ENCODE data around the gene ABHD1.

Gene ABHD1

GRCh38 chr2:27147935-27148334, 24.3 kb downstream of the ABHD1 start (continued):
- TF ChIP-seq, protein P1, sequence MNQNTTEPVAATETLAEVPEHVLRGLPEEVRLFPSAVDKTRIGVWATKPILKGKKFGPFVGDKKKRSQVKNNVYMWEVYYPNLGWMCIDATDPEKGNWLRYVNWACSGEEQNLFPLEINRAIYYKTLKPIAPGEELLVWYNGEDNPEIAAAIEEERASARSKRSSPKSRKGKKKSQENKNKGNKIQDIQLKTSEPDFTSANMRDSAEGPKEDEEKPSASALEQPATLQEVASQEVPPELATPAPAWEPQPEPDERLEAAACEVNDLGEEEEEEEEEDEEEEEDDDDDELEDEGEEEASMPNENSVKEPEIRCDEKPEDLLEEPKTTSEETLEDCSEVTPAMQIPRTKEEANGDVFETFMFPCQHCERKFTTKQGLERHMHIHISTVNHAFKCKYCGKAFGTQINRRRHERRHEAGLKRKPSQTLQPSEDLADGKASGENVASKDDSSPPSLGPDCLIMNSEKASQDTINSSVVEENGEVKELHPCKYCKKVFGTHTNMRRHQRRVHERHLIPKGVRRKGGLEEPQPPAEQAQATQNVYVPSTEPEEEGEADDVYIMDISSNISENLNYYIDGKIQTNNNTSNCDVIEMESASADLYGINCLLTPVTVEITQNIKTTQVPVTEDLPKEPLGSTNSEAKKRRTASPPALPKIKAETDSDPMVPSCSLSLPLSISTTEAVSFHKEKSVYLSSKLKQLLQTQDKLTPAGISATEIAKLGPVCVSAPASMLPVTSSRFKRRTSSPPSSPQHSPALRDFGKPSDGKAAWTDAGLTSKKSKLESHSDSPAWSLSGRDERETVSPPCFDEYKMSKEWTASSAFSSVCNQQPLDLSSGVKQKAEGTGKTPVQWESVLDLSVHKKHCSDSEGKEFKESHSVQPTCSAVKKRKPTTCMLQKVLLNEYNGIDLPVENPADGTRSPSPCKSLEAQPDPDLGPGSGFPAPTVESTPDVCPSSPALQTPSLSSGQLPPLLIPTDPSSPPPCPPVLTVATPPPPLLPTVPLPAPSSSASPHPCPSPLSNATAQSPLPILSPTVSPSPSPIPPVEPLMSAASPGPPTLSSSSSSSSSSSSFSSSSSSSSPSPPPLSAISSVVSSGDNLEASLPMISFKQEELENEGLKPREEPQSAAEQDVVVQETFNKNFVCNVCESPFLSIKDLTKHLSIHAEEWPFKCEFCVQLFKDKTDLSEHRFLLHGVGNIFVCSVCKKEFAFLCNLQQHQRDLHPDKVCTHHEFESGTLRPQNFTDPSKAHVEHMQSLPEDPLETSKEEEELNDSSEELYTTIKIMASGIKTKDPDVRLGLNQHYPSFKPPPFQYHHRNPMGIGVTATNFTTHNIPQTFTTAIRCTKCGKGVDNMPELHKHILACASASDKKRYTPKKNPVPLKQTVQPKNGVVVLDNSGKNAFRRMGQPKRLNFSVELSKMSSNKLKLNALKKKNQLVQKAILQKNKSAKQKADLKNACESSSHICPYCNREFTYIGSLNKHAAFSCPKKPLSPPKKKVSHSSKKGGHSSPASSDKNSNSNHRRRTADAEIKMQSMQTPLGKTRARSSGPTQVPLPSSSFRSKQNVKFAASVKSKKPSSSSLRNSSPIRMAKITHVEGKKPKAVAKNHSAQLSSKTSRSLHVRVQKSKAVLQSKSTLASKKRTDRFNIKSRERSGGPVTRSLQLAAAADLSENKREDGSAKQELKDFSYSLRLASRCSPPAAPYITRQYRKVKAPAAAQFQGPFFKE (tag by site-specific recombination; IDR thresholded peaks at IDR 0.05; ENCODE audit: borderline replicate concordance), result no peak
- no peak for TF ChIP-seq KLF8 (tag by site-specific recombination; IDR thresholded peaks at IDR 0.05)
- TF ChIP-seq ZFHX2 (tag by site-specific recombination; conservative IDR thresholded peaks at IDR 0.05), result no peak
- TF ChIP-seq, protein P2, sequence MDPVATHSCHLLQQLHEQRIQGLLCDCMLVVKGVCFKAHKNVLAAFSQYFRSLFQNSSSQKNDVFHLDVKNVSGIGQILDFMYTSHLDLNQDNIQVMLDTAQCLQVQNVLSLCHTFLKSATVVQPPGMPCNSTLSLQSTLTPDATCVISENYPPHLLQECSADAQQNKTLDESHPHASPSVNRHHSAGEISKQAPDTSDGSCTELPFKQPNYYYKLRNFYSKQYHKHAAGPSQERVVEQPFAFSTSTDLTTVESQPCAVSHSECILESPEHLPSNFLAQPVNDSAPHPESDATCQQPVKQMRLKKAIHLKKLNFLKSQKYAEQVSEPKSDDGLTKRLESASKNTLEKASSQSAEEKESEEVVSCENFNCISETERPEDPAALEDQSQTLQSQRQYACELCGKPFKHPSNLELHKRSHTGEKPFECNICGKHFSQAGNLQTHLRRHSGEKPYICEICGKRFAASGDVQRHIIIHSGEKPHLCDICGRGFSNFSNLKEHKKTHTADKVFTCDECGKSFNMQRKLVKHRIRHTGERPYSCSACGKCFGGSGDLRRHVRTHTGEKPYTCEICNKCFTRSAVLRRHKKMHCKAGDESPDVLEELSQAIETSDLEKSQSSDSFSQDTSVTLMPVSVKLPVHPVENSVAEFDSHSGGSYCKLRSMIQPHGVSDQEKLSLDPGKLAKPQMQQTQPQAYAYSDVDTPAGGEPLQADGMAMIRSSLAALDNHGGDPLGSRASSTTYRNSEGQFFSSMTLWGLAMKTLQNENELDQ (tag by site-specific recombination; IDR thresholded peaks at IDR 0.05; ENCODE audit: low read depth), result no peak
- TF ChIP-seq REPIN1 (tag by site-specific recombination; IDR thresholded peaks at IDR 0.05; ENCODE audit: low read depth), result no peak
- TF ChIP-seq ZNF654 (tag by site-specific recombination; IDR thresholded peaks at IDR 0.05; ENCODE audit: low read depth), result no peak
- TF ChIP-seq ZNF548 (tag by site-specific recombination; IDR thresholded peaks at IDR 0.05), result no peak

- ChIA-PET POLR2A (no interaction called here), CTCF (interaction anchor here (1.4 kb wide), 1 partner anchor 21 kb away, joined by 4 read pairs; no protein-coding TSS in a partner anchor)
- Histone ChIP-seq H3K36me3 (ENCODE audit: control insufficient read depth in 2 of 2, insufficient read depth in 1 of 2, low read length in 2 of 2) (no peaks in the 10 kb centered on the region), H3K4me1 (ENCODE audit: control insufficient read depth, insufficient read depth, low read length) (no peaks in the 10 kb centered on the region), H3K27ac (ENCODE audit: extremely low read depth, low read depth, low read length) (no peak within 1 kb of the TSS), H3K4me3 (ENCODE audit: low read depth, low read length) (no peak within 1 kb of the TSS), H3K9me3 (ENCODE audit: control insufficient read depth, insufficient read depth, low read depth, low read length) (no peaks in the 10 kb centered on the region)
- no peak for TF ChIP-seq ZNF311 (tag by site-specific recombination; IDR thresholded peaks at IDR 0.05; ENCODE audit: borderline replicate concordance)
- TF ChIP-seq ZNF610 (tag by site-specific recombination; IDR thresholded peaks at IDR 0.05; ENCODE audit: borderline replicate concordance), result no peak
- no peak for TF ChIP-seq HOXD13 (CRISPR knock-in tag; IDR thresholded peaks at IDR 0.05; ENCODE audit: borderline replicate concordance)
- peak; percentile 66 for TF ChIP-seq EGR2 (tag by site-specific recombination; IDR thresholded peaks at IDR 0.05; ENCODE audit: low read depth)
- no peak for TF ChIP-seq KLF10 (tag by site-specific recombination; IDR thresholded peaks at IDR 0.05)
- TF ChIP-seq KLF7 (tag by site-specific recombination; IDR thresholded peaks at IDR 0.05; ENCODE audit: borderline replicate concordance), result no peak
- TF ChIP-seq ZFHX2 (tag by site-specific recombination; conservative IDR thresholded peaks at IDR 0.05), result peak; percentile 77
- no peak for TF ChIP-seq ZNF223 (tag by site-specific recombination; IDR thresholded peaks at IDR 0.05)
- no peak for TF ChIP-seq ZNF571 (tag by site-specific recombination; IDR thresholded peaks at IDR 0.05)
Observed at GRCh38 chr2:27148801-27149439, 25.3 kb downstream of the ABHD1 start, which contains the start of gene TCF23. Gene TCF23, plus strand, starts transcription at chr2:27149004. Its CDS starts 130 bp downstream, at chr2:27149134.

All from HEK293 (cell line).